Esophagus (tissue), 2 donors: ENCODE data around the gene TIAM2. TPM values are rescaled to one million over a fixed set of nuclear protein-coding genes. Genes with fewer than 3 reads are reported as not detected.
"Not testable (repeated sequence)": the region's sequence is repeated elsewhere in the genome, so short reads cannot be mapped to it uniquely, and the experiment has no call there.

Experiments used
- H3K27ac ChIP-seq, 2 donors: one replicate each; pipeline ENCODE4 v1.5.1; 2013; ENCODE audit warnings: low read depth in 2 of 2, mild to moderate bottlenecking in 2 of 2, inconsistent platforms in 1 of 2, low read length in 1 of 2, moderate library complexity in 1 of 2
- H3K27me3 ChIP-seq, 2 donors: one replicate each; pipeline ENCODE4 v1.6.1; 2013; ENCODE audit warnings: low read length in 2 of 2, control low read depth in 1 of 2, mild to moderate bottlenecking in 1 of 2; ENCODE audit not compliant: insufficient read depth in 2 of 2, control insufficient read depth in 1 of 2
- H3K36me3 ChIP-seq, 2 donors: one replicate each; pipeline ENCODE4 v1.6.1; 2013; ENCODE audit warnings: low read length in 1 of 2; ENCODE audit not compliant: control insufficient read depth in 2 of 2, insufficient read depth in 2 of 2
- H3K4me1 ChIP-seq, 2 donors: one replicate each; pipeline ENCODE4 v1.6.1; 2013; ENCODE audit warnings: low read length in 1 of 2; ENCODE audit not compliant: control insufficient read depth in 2 of 2, insufficient read depth in 2 of 2
- H3K4me3 ChIP-seq, 2 donors: one replicate each; pipeline ENCODE4 v1.5.1; 2013; ENCODE audit warnings: low read length in 2 of 2, mild to moderate bottlenecking in 2 of 2, low read depth in 1 of 2, moderate library complexity in 1 of 2
- H3K9me3 ChIP-seq, 2 donors: one replicate each; pipeline ENCODE4 v1.6.1; 2013; ENCODE audit warnings: mild to moderate bottlenecking in 2 of 2, low read depth in 1 of 2, low read length in 1 of 2, moderate library complexity in 1 of 2; ENCODE audit not compliant: control insufficient read depth in 2 of 2, insufficient read depth in 1 of 2
- WGBS, 2 donors: extraction: QIAGEN DNeasy Blood & Tissue Kit; methylation state at CpG; one replicate each; pipeline ENCODE4 v1.1.7; 2013; 5-methylcytosine and 5-hydroxymethylcytosine counted together
- polyA plus RNA-seq, 2 donors: library from polyadenylated mRNA; stranded (reverse); fragments of 200-250 nt; gene quantifications; one replicate each; pipeline ENCODE4 v1.2.3, GENCODE V29; 2013
- donor health status: healthy with polysubstance abuse.
- donor health status: Bipolar disorder and iron deficiency.

TIAM2 gene
- polyA plus RNA-seq, 2 donors = 2.3 to 3.1 TPM

GRCh38 chr6:155174576-155175211 lies 179.6 kb downstream of the TIAM2 start:
- Histone ChIP-seq H3K9me3 (no peaks in the 10 kb centered on the region), H3K27me3 (no peaks in the 10 kb centered on the region), H3K36me3 (no peaks in the 10 kb centered on the region), H3K27ac (no peak overlapping the region), H3K4me1 (peaks cover 0 to 5% of the 10 kb centered on the region in 2 donors), H3K4me3 (no peak overlapping the region)
- WGBS, 2 donors = 28 to 36% methylated on average over 12 of the region's 12 CpGs

GRCh38 chr6:155177363-155177961 lies 182.3 kb downstream of the TIAM2 start:
- H3K9me3 ChIP-seq = no peaks in the 10 kb centered on the region
- H3K36me3 ChIP-seq = no peaks in the 10 kb centered on the region
- WGBS, 2 donors = 87 to 93% methylated on average over 4 of the region's 4 CpGs
- no peak overlapping the region for H3K27ac ChIP-seq
- peaks cover 0 to 3% of the 10 kb centered on the region in 2 donors for H3K4me1 ChIP-seq
- no peaks in the 10 kb centered on the region for H3K27me3 ChIP-seq
- no peak overlapping the region for H3K4me3 ChIP-seq

- H3K4me1 ChIP-seq = peaks cover 0 to 3% of the 10 kb centered on the region in 2 donors
- no peaks in the 10 kb centered on the region for H3K27me3 ChIP-seq
- H3K27ac ChIP-seq = no peak overlapping the region
- no peaks in the 10 kb centered on the region for H3K9me3 ChIP-seq
- no peaks in the 10 kb centered on the region for H3K36me3 ChIP-seq
- no peak overlapping the region for H3K4me3 ChIP-seq
- 66 to 72% methylated on average over 3 of the region's 3 CpGs for WGBS, 2 donors
Observed at GRCh38 chr6:155181498-155181897, 186.4 kb downstream of the TIAM2 start.

- H3K36me3 ChIP-seq = no peaks in the 10 kb centered on the region
- no peaks in the 10 kb centered on the region for H3K9me3 ChIP-seq
- H3K27ac ChIP-seq = no peak overlapping the region
- WGBS, 2 donors = 90 to 96% methylated on average over 16 of the region's 16 CpGs
- no peak overlapping the region for H3K4me3 ChIP-seq
- H3K4me1 ChIP-seq = peaks cover 0 to 3% of the 10 kb centered on the region in 2 donors
- H3K27me3 ChIP-seq = no peaks in the 10 kb centered on the region
Observed at GRCh38 chr6:155182103-155182502, 187.0 kb downstream of the TIAM2 start.

- 63% methylated on average over 5 of the region's 5 CpGs for WGBS, 2 donors
- Histone ChIP-seq H3K4me3 (no peak overlapping the region), H3K27ac (no peak overlapping the region), H3K36me3 (no peaks in the 10 kb centered on the region), H3K4me1 (peaks cover 0 to 3% of the 10 kb centered on the region in 2 donors), H3K9me3 (no peaks in the 10 kb centered on the region), H3K27me3 (no peaks in the 10 kb centered on the region)
Observed at GRCh38 chr6:155183095-155183494, 188.0 kb downstream of the TIAM2 start.

- H3K27ac ChIP-seq, H3K9me3 ChIP-seq, H3K27me3 ChIP-seq, H3K4me1 ChIP-seq, H3K36me3 ChIP-seq, H3K4me3 ChIP-seq: not testable (repeated sequence)
- 90 to 93% methylated on average over 9 of the region's 9 CpGs for WGBS, 2 donors
Observed at GRCh38 chr6:155185041-155185440, 189.9 kb downstream of the TIAM2 start.

- no peaks in the 10 kb centered on the region for H3K27me3 ChIP-seq
- 57 to 64% methylated on average over 6 of the region's 6 CpGs for WGBS, 2 donors
- H3K4me1 ChIP-seq = peaks cover 0 to 3% of the 10 kb centered on the region in 2 donors
- no peaks in the 10 kb centered on the region for H3K36me3 ChIP-seq
- peak overlapping the region in 1 of 2 donors; percentile 77 for H3K27ac ChIP-seq
- H3K4me3 ChIP-seq = no peak overlapping the region
- H3K9me3 ChIP-seq = no peaks in the 10 kb centered on the region
Observed at GRCh38 chr6:155185544-155185943, 190.4 kb downstream of the TIAM2 start.

- no peaks in the 10 kb centered on the region for H3K36me3 ChIP-seq
- no peak overlapping the region for H3K4me3 ChIP-seq
- no peaks in the 10 kb centered on the region for H3K9me3 ChIP-seq
- 61 to 62% methylated on average over 6 of the region's 6 CpGs for WGBS, 2 donors
- H3K27ac ChIP-seq = peak overlapping the region in 1 of 2 donors; percentile 33
- H3K4me1 ChIP-seq = peaks cover 0 to 3% of the 10 kb centered on the region in 2 donors
- no peaks in the 10 kb centered on the region for H3K27me3 ChIP-seq
Observed at GRCh38 chr6:155186052-155186658, 191.0 kb downstream of the TIAM2 start.

GRCh38 chr6:155187106-155187505 lies 192.0 kb downstream of the TIAM2 start:
- H3K36me3 ChIP-seq = no peaks in the 10 kb centered on the region
- no peak overlapping the region for H3K27ac ChIP-seq
- WGBS, 2 donors = 60 to 67% methylated on average over 2 of the region's 2 CpGs
- no peak overlapping the region for H3K4me3 ChIP-seq
- no peaks in the 10 kb centered on the region for H3K27me3 ChIP-seq
- peaks cover 0 to 3% of the 10 kb centered on the region in 2 donors for H3K4me1 ChIP-seq
- H3K9me3 ChIP-seq = no peaks in the 10 kb centered on the region
